ENCODE results near the gene TMEM242. TPM values are rescaled to one million over a fixed set of nuclear protein-coding genes. Genes with fewer than 3 reads are reported as not detected.
A peak's percentile ranks its signal among the peaks of the same experiment; 100 is the strongest.

The TMEM242 gene
- total and polyA plus RNA-seq, 2 of the 4 experiments (the other 2 are of a cell fraction) = 2.3 to 4.6 TPM

DNA sequence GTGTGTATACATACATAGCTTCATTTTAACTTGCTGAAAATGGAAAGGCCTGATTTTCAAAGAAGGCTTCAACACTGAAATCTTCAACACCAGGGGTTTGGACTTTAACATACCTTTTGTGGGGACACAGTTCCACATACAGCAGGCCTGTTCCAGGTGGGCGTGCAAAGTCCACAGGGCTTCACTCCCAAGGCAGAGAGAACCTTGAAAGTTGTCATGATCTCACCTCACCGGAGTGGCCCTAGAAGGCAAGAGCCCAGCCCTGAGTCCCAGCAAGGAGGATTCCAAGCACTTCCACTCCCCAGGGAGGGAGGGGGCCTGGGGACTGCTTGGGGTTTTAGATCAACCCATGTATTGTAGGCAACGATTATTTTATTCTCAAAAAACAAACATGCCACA lies 47.2 kb downstream of the TMEM242 start:
- Histone ChIP-seq H3K27me3 (ENCODE audit: control insufficient read depth, insufficient read depth, low read length) (no peaks in the 10 kb centered on the region), H2BK15ac (ENCODE audit: low read depth, low read length) (no peak overlapping the region), H3K36me3 (ENCODE audit: control insufficient read depth, insufficient read depth, low read length) (no peaks in the 10 kb centered on the region), H4K91ac (ENCODE audit: insufficient read depth, low read depth, low read length) (no peak overlapping the region), H2AK9ac (replicated peaks; ENCODE audit: low read depth, low read length, poor library complexity) (no peak overlapping the region), H3K9ac (ENCODE audit: low read depth, low read length) (no peak overlapping the region), H4K5ac (ENCODE audit: low read depth, low read length) (no peak overlapping the region), H3K14ac (replicated peaks; ENCODE audit: low read depth, low read length) (no peak overlapping the region), H3K79me1 (ENCODE audit: low read depth in 1 of 2, low read length in 2 of 2) (peaks cover 0 to 4% of the 10 kb centered on the region in 2 experiments; a peak in 2 of 4 replicates), H2AK5ac (ENCODE audit: low read depth, low read length) (no peak overlapping the region), H3K4ac (ENCODE audit: low read depth, low read length) (no peak overlapping the region), H2AFZ (replicated peaks; ENCODE audit: low read length, poor library complexity) (peak overlapping the region; percentile 11), H2BK120ac (ENCODE audit: low read depth, low read length) (no peak overlapping the region), H3K18ac (ENCODE audit: low read depth, low read length) (no peak overlapping the region), H3K9me1 (ENCODE audit: insufficient read depth, low read length) (peaks cover 3% of the 10 kb centered on the region; the same call in 1 of the 2 replicates), H3K9me3 (ENCODE audit: control insufficient read depth, insufficient read depth, low read length) (no peaks in the 10 kb centered on the region), H3K56ac (ENCODE audit: extremely low read depth, insufficient read depth, low read length) (no peak overlapping the region), H3K4me1 (ENCODE audit: control insufficient read depth, insufficient read depth, low read length) (peaks cover 3% of the 10 kb centered on the region), H3K4me2 (ENCODE audit: low read depth, low read length) (no peak overlapping the region), H2BK20ac (ENCODE audit: low read depth, low read length) (no peak overlapping the region), H2BK5ac (ENCODE audit: low read depth, low read length, poor library complexity, severe bottlenecking) (no peak overlapping the region), H3K27ac (ENCODE audit: insufficient read depth, low read length) (no peak overlapping the region), H4K20me1 (ENCODE audit: insufficient read depth, low read length) (no peaks in the 10 kb centered on the region), H3K4me3 (ENCODE audit: insufficient read depth, low read depth, low read length) (no peak overlapping the region), H4K8ac (ENCODE audit: low read depth in 2 of 2, low read length in 2 of 2) (no peak overlapping the region), H3K23ac (ENCODE audit: low read depth, low read length) (no peak overlapping the region)
- DNase-seq (no peak), ATAC-seq (ENCODE audit: low read depth) (no peak)
- ChIA-PET CTCF (no interaction called here), POLR2A (ENCODE audit: unreplicated experiment) (no interaction called here)
- intact Hi-C loops (cut with micrococcal nuclease) (loop anchor here (10.0 kb wide), 1 partner anchor 321 kb away; no protein-coding TSS in a partner anchor), dilution Hi-C loops (cut with HindIII; ENCODE audit: low sequenced_read_pairs, unreplicated experiment) (no loop called here), in situ Hi-C loops (cut with MboI; ENCODE audit: low sequenced_read_pairs) (no loop called here)
- no TSS peak for BruUV-seq (replicated peaks)
- no peak for TF ChIP-seq RFX5 (IDR thresholded peaks at IDR 0.05; ENCODE audit: low read depth, low read length)
- TF ChIP-seq CTCF (conservative IDR thresholded peaks at IDR 0.05; ENCODE audit: low read depth, low read length) = no peak
- no peak for TF ChIP-seq MAFK (IDR thresholded peaks at IDR 0.05; ENCODE audit: low read depth, low read length)
- TF ChIP-seq CHD1 (IDR thresholded peaks at IDR 0.05; ENCODE audit: low read depth, low read length) = no peak
- no peak for TF ChIP-seq RCOR1 (IDR thresholded peaks at IDR 0.05; ENCODE audit: insufficient replicate concordance, low read length)
- no peak for TF ChIP-seq RAD21 (IDR thresholded peaks at IDR 0.05; ENCODE audit: low read length)
- no peak for TF ChIP-seq MXI1 (IDR thresholded peaks at IDR 0.05; ENCODE audit: borderline replicate concordance, low read depth, low read length)
- no peak for TF ChIP-seq MAZ (IDR thresholded peaks at IDR 0.05; ENCODE audit: borderline replicate concordance, low read depth, low read length)
- no peak for TF ChIP-seq SMC3 (IDR thresholded peaks at IDR 0.05; ENCODE audit: low read depth, low read length)
- TF ChIP-seq, protein P1, sequence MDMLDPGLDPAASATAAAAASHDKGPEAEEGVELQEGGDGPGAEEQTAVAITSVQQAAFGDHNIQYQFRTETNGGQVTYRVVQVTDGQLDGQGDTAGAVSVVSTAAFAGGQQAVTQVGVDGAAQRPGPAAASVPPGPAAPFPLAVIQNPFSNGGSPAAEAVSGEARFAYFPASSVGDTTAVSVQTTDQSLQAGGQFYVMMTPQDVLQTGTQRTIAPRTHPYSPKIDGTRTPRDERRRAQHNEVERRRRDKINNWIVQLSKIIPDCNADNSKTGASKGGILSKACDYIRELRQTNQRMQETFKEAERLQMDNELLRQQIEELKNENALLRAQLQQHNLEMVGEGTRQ (IDR thresholded peaks at IDR 0.05; ENCODE audit: low read depth, low read length) = no peak
- no peak for TF ChIP-seq BHLHE40 (IDR thresholded peaks at IDR 0.05; ENCODE audit: low read depth, low read length)
- no peak for TF ChIP-seq CEBPB (IDR thresholded peaks at IDR 0.05; ENCODE audit: low read depth, low read length)
- no peak for TF ChIP-seq POLR2A (IDR thresholded peaks at IDR 0.05; ENCODE audit: low read depth, low read length)
- TF ChIP-seq, protein P2, sequence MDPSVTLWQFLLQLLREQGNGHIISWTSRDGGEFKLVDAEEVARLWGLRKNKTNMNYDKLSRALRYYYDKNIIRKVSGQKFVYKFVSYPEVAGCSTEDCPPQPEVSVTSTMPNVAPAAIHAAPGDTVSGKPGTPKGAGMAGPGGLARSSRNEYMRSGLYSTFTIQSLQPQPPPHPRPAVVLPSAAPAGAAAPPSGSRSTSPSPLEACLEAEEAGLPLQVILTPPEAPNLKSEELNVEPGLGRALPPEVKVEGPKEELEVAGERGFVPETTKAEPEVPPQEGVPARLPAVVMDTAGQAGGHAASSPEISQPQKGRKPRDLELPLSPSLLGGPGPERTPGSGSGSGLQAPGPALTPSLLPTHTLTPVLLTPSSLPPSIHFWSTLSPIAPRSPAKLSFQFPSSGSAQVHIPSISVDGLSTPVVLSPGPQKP (IDR thresholded peaks at IDR 0.05; ENCODE audit: borderline replicate concordance, low read depth, low read length) = no peak
- TF ChIP-seq FOS (IDR thresholded peaks at IDR 0.05; ENCODE audit: low read depth, low read length) = no peak
- TF ChIP-seq NFE2L2 (IDR thresholded peaks at IDR 0.05; ENCODE audit: low read depth, low read length) = no peak
- WGBS, 2 experiments (ENCODE audit: extremely low coverage in 2 of 2, insufficient read length in 1 of 2) = no CpG with 5 or more reads among the region's 3 CpGs
